NCI-H1092 (cell line): ENCODE measurements around the gene RNF126.
A peak's percentile ranks its signal among the peaks of the same experiment; 100 is the strongest.
"Not testable (repeated sequence)": the region's sequence is repeated elsewhere in the genome, so short reads cannot be mapped to it uniquely, and the experiment has no call there.

Source experiments
- DNase-seq: peaks from one replicate; lab custom pipeline; 2025; lab: John Stamatoyannopoulos, UW

The RNF126 gene

GRCh38 chr19:662962-663681, at the start of gene RNF126:
RNF126 (minus strand) TSS chr19:663214; CDS start chr19:663121, 93 bp downstream.
- peak; percentile 91 for DNase-seq

DNA sequence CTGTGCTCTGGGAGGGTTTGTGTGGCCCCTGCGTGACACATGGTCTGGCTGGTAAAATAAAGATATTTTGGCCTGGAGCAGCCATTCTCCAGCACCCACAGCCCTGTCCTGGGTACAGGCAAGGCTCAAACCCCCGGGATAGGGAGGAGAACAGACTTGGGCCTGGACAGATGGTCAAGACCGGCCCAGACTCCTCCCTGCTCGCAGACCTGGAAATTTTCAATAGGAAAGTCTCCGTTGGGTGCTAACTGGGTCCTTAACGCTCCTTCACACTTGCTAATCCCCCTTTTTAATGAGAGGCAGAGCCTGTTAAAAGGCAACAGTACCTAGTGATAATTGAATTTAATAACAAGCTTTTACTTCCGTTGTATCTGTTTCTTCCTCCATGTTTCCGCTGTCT, 48.2 kb upstream of the RNF126 start:
- DNase-seq, result no peak

DNA sequence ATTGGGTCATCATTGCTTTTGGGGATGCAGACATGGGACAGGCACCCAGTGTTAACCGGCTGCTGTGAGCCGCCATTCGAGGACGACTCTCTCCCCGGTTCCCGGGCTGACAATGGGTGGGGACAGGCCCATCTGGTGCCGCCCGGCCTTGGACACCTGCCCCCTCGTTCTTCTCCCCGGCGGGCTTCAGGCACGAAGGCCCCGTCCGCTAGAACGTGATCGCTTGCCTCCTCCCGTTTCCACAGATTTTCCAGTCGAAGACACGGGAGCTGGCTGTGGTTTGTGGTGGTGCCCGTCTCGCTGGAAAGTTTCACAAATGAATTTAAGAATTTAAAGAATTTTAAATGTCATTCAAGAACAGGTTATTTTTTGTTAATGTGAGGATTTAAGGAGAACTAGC, 47.8 kb upstream of the RNF126 start:
- no peak for DNase-seq

DNA sequence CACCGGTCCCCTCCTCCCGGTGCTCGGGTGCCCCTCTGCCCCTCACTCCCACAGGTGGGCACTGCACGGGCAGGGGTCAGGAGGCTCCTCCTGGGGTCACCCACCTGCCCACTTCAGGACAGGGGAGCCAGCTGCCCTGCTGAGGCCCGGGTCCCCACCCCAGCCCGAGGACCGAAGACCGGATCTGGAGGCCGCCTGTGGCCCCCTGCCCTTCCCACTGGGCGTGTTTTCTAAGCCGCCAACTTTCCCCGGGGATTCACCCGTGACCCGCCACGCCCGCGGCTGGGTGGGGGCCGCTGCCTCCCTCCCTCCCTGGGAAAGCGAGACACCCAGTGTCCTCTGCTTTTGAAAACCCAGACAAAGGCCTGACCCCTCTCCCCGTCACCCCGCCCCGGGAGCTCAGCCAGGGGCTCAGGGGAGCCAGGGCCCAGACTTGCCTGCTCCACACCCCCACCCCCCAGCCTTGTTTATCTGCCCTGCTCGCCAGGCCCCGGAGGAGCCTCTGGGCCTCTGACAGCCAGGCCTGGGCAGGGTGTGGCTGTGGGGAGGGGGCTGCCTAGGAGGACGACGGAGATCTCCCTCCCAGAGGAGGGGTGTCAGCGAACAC, 47.1 kb upstream of the RNF126 start:
- no peak for DNase-seq

- no peak for DNase-seq
Observed at GRCh38 chr19:709196-709964, 46.4 kb upstream of the RNF126 start.

- DNase-seq, result peak; percentile 18
Observed at GRCh38 chr19:708154-709143, 45.4 kb upstream of the RNF126 start, which contains the start of gene PALM. PALM (plus strand) TSS chr19:708935; CDS start chr19:709147, 212 bp downstream.

DNA sequence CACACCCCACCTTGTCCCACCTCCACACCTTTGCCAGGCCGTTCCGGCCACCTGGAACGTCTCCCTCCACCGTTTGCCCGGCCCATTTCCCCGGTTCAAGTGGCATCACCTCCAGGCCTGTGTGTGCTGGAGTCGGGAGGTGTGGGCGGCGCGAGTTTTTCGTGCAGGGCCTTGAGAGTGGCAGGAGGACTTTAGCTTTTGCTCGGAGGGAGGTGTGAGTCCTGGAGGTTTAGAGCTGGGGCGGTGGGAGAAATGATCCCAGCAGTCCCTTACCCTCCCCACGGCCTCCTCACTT, 41.4 kb upstream of the RNF126 start:
- DNase-seq, result no peak

- no peak for DNase-seq
Observed at GRCh38 chr19:703651-704446, 40.8 kb upstream of the RNF126 start.

DNA sequence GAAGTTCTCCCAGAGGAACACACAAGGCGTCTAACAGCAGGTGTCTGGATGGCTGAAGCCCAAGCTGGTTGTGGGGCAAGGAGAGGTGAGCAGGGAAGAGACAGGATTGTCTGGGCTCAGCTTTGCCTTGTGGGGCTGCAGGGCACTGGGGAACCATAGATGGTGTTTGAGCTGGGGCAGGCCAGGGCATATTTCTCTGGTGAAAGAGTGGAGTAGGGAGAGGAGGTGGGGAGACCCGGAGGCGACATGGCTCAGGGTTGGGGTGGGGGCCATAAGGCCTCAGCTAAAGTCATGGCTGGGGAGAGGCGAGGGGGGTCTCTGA, 40.3 kb upstream of the RNF126 start:
- DNase-seq, result no peak

DNA sequence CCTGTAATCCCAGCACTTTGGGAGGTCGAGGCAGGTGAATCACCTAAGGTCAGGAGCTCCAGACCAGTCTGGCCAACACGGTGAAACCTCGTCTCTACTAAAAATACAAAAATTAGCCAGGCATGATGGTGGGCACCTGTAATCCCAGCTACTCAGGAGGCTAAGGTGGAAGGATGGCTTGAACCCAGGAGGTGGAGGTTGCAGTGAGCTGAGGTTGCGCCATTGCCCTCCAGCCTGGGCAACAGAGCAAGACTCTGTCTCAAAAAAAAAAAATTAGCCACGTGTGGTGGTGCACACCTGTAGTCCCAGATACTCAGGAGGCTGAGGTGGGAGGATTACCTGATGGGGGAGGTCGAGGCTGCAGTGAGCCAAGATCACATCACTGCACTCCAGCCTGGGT, 39.8 kb upstream of the RNF126 start:
- DNase-seq, result not testable (repeated sequence)

DNA sequence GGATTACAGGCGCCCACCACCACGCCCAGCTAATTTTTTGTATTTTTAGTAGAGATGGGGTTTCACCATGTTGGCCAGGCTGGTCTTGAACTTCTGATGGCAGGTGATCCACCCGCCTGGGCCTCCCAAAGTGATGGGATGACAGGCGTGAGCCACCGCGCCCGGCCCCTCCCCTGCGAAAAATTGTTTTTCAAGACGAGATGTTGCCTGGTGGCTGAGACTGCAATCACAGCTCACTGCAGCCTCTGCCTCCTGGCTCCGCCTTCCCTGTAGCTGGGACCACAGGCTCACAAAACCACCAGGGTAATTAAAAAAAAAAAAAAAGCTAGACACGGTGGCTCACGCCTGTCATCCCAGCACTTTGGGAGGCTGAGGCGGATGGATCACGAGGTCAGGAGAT, 36.9 kb upstream of the RNF126 start:
- not testable (repeated sequence) for DNase-seq

DNA sequence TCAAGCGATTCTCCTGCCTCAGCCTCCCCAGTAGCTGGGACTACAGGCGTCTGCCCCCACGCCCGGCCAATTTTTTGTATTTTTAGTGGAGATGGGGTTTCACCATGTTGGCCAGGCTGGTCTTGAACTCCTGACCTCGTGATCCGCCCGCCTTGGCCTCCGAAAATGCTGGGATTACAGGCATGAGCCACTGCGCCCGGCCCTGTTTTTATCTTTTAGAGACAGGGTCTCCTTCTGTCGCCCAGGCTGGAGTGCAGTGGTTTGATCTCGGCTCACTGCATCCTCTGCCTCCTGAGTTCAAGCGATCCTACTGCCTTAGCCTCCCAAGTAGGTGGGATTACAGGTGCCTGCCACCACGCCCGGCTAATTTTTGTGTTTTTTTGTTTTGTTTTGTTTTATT, 35.5 kb upstream of the RNF126 start:
- DNase-seq, result not testable (repeated sequence)

GRCh38 chr19:695352-695949, 32.4 kb upstream of the RNF126 start, which contains the start of gene PRSS57:
PRSS57 (minus strand) TSS chr19:695452; CDS start chr19:695430, 22 bp downstream.
- DNase-seq, result no peak

DNA sequence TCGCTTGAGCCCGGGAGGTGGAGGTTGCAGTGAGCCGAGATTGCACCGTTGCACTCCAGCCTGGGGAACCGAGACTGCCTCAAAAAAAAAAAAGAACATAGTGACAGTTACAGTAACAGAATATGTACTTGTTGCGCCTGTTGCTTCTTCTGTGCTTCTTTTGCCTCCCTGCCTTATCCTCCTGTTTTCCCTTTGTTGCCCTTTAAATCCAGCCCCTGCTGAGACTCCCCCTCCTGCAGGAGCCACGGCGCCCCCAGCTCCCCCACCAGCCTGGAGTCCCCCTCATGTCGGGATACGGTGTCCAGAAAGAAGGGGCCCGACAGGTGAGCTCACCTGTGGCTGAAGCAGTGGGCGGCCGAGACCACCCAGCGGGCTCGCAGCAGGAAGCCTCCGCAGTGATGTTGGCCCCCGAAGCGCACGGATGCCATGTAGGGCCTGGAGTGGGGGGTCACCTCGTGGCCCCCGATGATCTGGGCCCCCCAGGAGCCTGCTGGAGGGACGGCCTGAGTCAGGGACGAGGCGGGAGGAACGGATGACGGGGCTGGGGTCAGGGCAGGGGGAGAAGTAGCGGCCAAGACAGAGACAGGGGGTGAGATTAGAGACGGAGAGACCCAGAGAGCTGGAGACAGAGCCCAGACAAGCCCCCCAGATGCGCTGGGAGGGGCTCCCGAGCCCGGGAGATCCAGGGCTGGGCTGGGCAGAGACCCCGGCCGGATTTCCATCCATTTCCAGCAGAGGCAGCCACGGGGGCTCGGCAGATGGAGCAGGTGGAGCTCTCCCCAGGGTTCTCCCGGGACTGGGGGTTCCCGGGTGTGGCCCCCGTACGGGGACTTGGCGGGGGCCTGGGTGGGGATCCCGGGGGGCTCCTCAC, 31.7 kb upstream of the RNF126 start:
- no peak for DNase-seq

DNA sequence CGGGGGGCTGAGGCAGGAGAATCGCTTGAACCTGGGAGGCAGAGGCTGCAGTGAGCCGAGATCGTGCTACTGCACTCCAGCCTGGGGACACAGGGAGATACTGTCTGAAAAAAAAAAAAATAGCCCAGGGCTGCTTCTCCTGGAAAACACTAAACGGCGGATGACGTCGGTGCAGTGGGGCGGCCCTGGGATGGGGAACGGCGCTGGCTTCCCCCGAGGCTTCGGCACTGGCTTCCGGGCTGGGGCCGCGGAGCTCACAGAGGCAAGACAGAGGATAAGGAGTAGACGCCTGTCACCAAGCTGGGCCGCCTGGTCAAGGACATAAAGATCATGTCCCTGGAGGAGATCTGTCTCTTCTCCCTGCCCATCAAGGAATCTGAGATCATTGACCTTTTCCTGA, 27.2 kb upstream of the RNF126 start:
- DNase-seq, result no peak

DNA sequence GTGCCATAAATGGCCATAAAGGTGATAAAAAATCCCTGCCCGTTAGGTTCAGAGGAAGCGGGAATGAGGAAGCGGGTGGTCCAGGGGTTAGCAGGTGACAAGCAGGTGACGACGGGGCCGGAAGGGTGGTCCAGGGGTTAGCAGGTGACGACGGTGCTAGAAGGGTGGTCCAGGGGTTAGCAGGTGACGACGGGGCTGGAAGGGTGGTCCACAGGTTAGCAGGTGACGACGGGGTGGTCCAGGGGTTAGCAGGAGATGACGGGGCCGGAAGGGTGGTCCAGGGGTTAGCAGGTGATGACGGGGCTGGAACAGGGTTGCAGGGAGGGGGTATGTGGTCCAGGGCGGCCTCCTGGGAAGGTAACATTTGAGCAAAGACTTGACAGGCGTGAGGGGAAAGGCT, 26.0 kb upstream of the RNF126 start:
- DNase-seq, result no peak

DNA sequence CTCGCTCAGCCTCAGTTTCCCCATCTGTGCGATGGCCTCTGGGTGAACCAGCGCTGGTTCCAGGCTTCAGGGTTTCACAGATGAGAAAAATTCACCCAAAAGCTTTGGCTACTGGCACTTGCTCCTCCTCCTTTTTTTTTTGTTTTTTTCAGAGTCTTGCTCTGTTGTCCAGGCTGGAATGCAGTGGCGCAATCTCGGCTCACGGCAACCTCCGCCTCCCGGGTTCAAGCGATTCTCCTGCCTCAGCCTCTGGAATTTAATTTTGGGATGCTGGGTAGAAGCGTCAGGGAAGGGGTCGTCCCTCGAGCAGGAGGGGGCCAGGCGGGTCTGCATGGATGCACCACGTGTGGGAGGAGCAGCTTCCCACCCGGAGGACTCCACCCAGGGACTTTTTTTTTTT, 25.2 kb upstream of the RNF126 start:
- no peak for DNase-seq

DNA sequence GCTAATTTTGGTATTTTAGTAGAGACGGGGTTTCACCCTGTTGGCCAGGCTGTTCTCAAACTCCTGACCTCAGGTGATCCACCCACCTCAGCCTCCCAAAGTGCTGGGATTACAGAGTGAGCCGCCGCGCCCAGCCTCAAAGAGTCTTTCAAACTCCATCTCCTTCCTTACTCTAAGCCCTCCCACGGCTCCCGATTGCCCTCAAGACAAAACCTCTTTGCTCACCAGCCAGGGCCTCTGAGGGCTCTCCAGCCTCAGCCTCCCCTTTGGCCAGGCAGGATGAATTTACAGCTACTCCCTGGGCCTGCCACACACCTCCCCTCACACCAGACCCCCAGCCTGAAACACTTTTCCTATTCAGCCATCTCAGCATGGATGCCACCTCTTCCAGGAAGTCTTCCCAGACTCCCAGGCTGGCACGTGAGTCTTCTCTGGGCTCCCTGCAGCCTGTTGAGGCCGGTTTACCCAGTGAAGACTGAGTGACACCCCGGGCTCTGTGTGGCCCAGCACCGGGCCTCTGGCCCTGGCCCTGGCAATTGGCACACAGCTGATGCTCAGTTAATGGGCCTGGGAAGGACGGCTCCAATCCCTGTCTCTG, 24.7 kb upstream of the RNF126 start:
- DNase-seq, result no peak

- no peak for DNase-seq
Observed at GRCh38 chr19:686589-687297, 23.7 kb upstream of the RNF126 start.
